Gastroesophageal sphincter (tissue), 4 donors: ENCODE results near the gene ONECUT1. TPM values are rescaled to one million over a fixed set of nuclear protein-coding genes. Genes with fewer than 3 reads are reported as not detected.

Experiments used
- ATAC-seq: fragments of 150-250 bp; one replicate; pipeline ENCODE4 v1.9.1; 2016; ENCODE audit warnings: mild to moderate bottlenecking, moderate library complexity
- H3K27ac ChIP-seq, 4 donors: fragments of 200-600 bp; sonication (generic) in 3 of 4; 1 replicate in 3 of 4; 2 replicates in 1 of 4; pipeline ENCODE4 v1.5.1; 2016 to 2019
- H3K27me3 ChIP-seq: fragments of 200-600 bp; sonication (generic); one replicate; pipeline ENCODE4 v1.5.1; 2019
- H3K36me3 ChIP-seq, 2 donors: fragments of 200-600 bp; sonication (generic); one replicate each; pipeline ENCODE4 v1.5.1; 2019; ENCODE audit warnings: control low read depth in 1 of 2
- H3K4me1 ChIP-seq, 3 donors: fragments of 200-600 bp; sonication (generic); 1 replicate in 2 of 3; 2 replicates in 1 of 3; pipeline ENCODE4 v1.5.1; 2016 to 2019; ENCODE audit warnings: control low read depth in 2 of 3
- H3K4me3 ChIP-seq, 2 donors: fragments of 200-600 bp; sonication (generic); one replicate each; pipeline ENCODE4 v1.5.1; 2019; ENCODE audit warnings: mild to moderate bottlenecking in 1 of 2, moderate library complexity in 1 of 2
- H3K9me3 ChIP-seq, 3 donors: fragments of 200-600 bp; sonication (generic); one replicate each; pipeline ENCODE4 v1.5.1; 2017 to 2019; ENCODE audit warnings: control low read depth in 2 of 3
- CTCF ChIP-seq, 4 experiments: fragments of 200-600 bp in 2 of 4; fragments of 450-650 bp in 2 of 4; sonication (generic) in 1 of 4; IDR thresholded peaks; one replicate each; pipeline ENCODE4 v1.5.1; 2017 to 2019; ENCODE audit warnings: antibody characterized with exemption in 4 of 4, mild to moderate bottlenecking in 2 of 4, moderate library complexity in 2 of 4
- EP300 ChIP-seq: sonication (generic); formaldehyde crosslinking; IDR thresholded peaks from one replicate; pipeline ENCODE4 v1.6.1; 2017; ENCODE audit warnings: antibody characterized with exemption, mild to moderate bottlenecking
- POLR2A ChIP-seq, 2 donors: fragments of 450-650 bp; IDR thresholded peaks; one replicate each; pipeline ENCODE4 v1.6.1; 2017; ENCODE audit warnings: antibody characterized with exemption in 2 of 2, mild to moderate bottlenecking in 2 of 2, moderate library complexity in 1 of 2
- POLR2AphosphoS5 ChIP-seq: sonication (generic); formaldehyde crosslinking; IDR thresholded peaks from one replicate; pipeline ENCODE4 v1.6.1; 2017; ENCODE audit warnings: antibody characterized with exemption
- WGBS, 2 donors: methylation state at CpG; one replicate each; pipeline ENCODE4 v1.1.5; 2018; ENCODE audit warnings: low coverage in 1 of 2; 5-methylcytosine and 5-hydroxymethylcytosine counted together
- total RNA-seq, 4 donors: library from RNA; depleted of rRNA; stranded (reverse); fragments of >200 nt; gene quantifications; one replicate each; pipeline ENCODE4 v1.1.0, GENCODE V29; 2016

ONECUT1 gene
- total RNA-seq, 4 donors from 2014 or later: 0.47 TPM; not detected in 3

DNA sequence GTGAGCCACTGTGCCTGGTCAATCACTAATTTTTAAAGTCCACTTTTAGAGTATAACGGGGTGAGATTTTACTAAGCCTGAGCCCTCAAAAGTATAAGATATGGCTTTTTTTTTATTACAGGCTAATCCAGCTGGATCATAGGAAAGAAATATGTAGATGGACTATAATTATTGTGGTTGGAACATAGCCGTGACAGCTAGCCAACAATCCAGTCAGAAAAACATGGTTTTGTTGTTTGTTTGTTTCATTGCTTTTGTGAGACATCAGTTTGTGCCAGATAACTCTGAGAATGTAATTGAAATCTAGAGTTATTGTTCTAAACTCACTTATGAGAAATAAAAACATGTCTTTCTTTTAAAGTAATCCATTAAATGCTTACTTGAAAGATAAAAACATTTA lies 73.6 kb downstream of the ONECUT1 start:
- H3K4me1 ChIP-seq: no peaks in the 10 kb centered on the region
- H3K27me3 ChIP-seq: no peaks in the 10 kb centered on the region
- no peaks in the 10 kb centered on the region for H3K9me3 ChIP-seq
- H3K27ac ChIP-seq: no peak overlapping the region
- H3K4me3 ChIP-seq: no peak overlapping the region
- WGBS, 2 donors: 50 to 69% methylated on average over 2 of the region's 2 CpGs
- no peak for ATAC-seq
- TF ChIP-seq POLR2AphosphoS5 (no peak), CTCF (IDR thresholded peaks at IDR 0.05) (no peak)
- H3K36me3 ChIP-seq: no peaks in the 10 kb centered on the region

DNA sequence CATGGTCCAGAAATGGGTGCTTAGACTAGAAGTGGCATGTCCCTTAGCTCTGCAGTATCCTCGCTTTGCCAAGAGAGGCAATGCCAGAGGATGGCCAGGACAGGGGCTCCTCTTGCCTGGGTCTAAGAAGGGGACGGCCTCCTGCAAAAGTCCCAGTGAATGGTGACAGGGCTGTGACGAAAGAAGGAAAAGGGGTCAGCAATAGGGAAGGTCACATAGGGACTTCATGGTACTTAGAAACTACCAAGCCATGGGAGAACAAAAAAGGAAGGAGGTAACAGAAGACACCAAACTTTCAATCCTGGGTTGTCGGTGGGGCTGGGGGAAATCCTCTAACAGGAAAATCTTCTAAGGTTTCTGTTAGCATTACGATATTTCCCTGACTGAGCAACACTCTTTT lies 74.7 kb downstream of the ONECUT1 start:
- no peaks in the 10 kb centered on the region for H3K9me3 ChIP-seq
- 43 to 70% methylated on average over 2 to 5 of the region's 5 CpGs for WGBS, 2 donors

DNA sequence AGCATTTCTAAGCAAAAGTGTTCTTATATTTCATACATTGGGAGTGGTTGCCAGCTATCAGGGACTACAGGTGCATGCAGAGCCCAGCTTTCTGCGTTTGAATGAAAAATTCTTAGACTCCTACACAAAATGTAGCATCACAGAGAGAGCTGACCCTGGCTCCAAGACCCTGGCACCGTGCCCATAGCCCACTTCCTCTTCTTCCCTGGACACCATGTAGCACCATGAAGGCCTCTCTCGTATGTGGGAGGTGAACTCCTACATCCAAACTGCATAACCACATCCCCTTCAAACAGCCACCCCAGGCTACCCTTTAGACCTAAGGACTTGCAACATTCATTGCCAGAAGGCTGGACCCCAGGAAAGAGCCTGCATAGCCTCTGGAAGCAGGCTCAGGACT lies 75.2 kb downstream of the ONECUT1 start:
- no peaks in the 10 kb centered on the region for H3K4me1 ChIP-seq
- no peak for TF ChIP-seq EP300
- TF ChIP-seq POLR2AphosphoS5: no peak
- TF ChIP-seq POLR2A (IDR thresholded peaks at IDR 0.05): no peak
- no peak for TF ChIP-seq CTCF (IDR thresholded peaks at IDR 0.05)
- no peaks in the 10 kb centered on the region for H3K27me3 ChIP-seq
- ATAC-seq: no peak
- WGBS, 2 donors: 10% methylated on average over 2 of the region's 3 CpGs; no CpG with 5 or more reads in 1 of the 2 donors
- H3K4me3 ChIP-seq: no peak overlapping the region
- no peaks in the 10 kb centered on the region for H3K9me3 ChIP-seq
- no peaks in the 10 kb centered on the region for H3K36me3 ChIP-seq
- H3K27ac ChIP-seq: no peak overlapping the region

More for the DNA sequence above, 74.7 kb downstream of the ONECUT1 start:
- Histone ChIP-seq H3K4me3 (no peak overlapping the region), H3K36me3 (no peaks in the 10 kb centered on the region), H3K27ac (no peak overlapping the region), H3K4me1 (no peaks in the 10 kb centered on the region), H3K27me3 (no peaks in the 10 kb centered on the region)
- TF ChIP-seq EP300: no peak
- TF ChIP-seq CTCF (IDR thresholded peaks at IDR 0.05): no peak
- no peak for TF ChIP-seq POLR2AphosphoS5
- no peak for TF ChIP-seq POLR2A (IDR thresholded peaks at IDR 0.05)
- ATAC-seq: no peak

DNA sequence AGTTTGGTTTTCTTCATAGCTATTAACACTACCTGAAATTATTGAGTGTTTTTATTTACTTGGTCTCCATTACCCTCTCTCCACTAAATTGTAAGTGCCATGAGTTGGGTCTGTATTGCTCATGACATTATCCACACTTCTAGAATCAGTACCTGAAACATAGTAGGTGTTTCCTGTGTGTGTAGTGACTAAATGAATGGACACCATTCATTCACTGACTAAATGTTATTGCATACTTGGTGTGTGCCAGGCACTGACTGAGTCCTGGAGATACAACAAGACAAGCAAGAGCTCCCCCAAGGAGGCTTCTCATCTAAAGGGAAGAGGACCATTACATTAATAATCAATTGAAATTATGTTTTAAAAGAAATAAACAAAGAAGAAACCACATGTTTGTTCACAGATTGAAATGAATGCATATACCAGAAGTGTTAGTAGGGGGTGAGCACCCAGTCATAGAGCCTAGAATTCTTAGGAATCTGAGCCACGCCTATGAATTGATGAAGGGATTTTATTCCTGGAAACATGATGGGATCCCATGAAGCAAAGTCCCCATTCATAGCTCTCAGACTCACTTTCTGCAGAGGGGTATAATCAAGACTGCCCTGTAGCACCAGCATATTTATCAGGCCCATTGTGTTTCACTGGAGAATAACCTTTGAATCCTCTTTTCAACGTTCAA lies 79.3 kb downstream of the ONECUT1 start:
- H3K27ac ChIP-seq: no peak overlapping the region
- H3K4me3 ChIP-seq: no peak overlapping the region
- H3K4me1 ChIP-seq: no peaks in the 10 kb centered on the region
- no peaks in the 10 kb centered on the region for H3K27me3 ChIP-seq
- H3K36me3 ChIP-seq: no peaks in the 10 kb centered on the region
- no peak for TF ChIP-seq POLR2A (IDR thresholded peaks at IDR 0.05)
- no peak for TF ChIP-seq POLR2AphosphoS5
- no peak for TF ChIP-seq EP300
- TF ChIP-seq CTCF (IDR thresholded peaks at IDR 0.05): no peak
- WGBS, 2 donors: 87 to 92% methylated on average over 2 of the region's 2 CpGs
- H3K9me3 ChIP-seq: no peaks in the 10 kb centered on the region
- ATAC-seq: no peak

DNA sequence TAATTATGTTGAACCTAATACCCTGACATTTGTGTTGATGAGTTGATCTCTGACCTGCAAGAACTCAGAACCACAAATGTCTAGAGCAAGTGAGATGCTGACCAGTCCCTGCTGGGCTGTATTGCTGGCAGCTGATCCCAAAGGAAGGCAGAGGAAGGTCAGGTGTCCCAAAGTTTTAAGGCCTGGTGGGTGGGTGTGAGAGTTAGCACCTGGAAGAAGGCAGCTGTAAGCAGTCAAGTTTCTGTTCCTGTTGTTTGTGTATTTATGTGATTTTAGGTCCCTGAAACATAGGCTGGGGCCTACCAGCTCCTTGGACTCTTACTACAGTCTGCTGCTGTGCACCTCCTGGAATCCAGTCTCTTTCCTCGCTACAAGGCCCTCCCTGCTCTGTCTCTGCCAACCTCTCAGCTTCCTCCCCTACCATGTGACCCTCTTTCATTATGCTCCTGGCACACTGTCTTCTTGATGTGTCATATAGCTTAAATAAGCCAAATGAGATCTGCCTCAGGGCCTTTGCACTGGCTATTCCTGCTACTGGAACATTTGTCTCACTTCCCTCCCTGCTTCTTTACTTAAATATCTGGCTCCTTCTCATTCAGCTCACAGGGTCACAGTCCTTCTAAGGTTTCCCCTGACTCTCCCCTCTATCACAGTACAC lies 80.0 kb downstream of the ONECUT1 start:
- Histone ChIP-seq H3K9me3 (no peaks in the 10 kb centered on the region), H3K36me3 (no peaks in the 10 kb centered on the region), H3K27ac (no peak overlapping the region), H3K4me3 (no peak overlapping the region), H3K4me1 (no peaks in the 10 kb centered on the region), H3K27me3 (no peaks in the 10 kb centered on the region)
- WGBS, 2 donors: 92 to 100% methylated on average over 1 of the region's 1 CpG
- no peak for ATAC-seq
- no peak for TF ChIP-seq POLR2AphosphoS5
- TF ChIP-seq EP300: no peak
- no peak for TF ChIP-seq CTCF (IDR thresholded peaks at IDR 0.05)
- TF ChIP-seq POLR2A (IDR thresholded peaks at IDR 0.05): no peak
